Astrocyte of the spinal cord (primary cell): Measurements from ENCODE around the gene ADRB2.

Experiments
- DNase-seq: peaks from one replicate; pipeline ENCODE4 v3.0.0; 2011; ENCODE audit warnings: low read depth, low spot score
- H3K4me3 ChIP-seq: 2 replicates; pipeline ENCODE4 v1.5.1; 2011; ENCODE audit warnings: low read depth, mild to moderate bottlenecking, low read length, moderate library complexity
- in situ Hi-C: cut with HindIII; loops from 2 replicates; pipeline ENCODE4 v1.10.0; 2017; ENCODE audit warnings: low sequenced_read_pairs
- TF ChIP-seq, protein P1 (sequence below): IDR thresholded peaks from 2 replicates; pipeline ENCODE4 v1.5.1; 2012; ENCODE audit warnings: low read depth, mild to moderate bottlenecking, low read length, inconsistent platforms

ADRB2 gene

DNA sequence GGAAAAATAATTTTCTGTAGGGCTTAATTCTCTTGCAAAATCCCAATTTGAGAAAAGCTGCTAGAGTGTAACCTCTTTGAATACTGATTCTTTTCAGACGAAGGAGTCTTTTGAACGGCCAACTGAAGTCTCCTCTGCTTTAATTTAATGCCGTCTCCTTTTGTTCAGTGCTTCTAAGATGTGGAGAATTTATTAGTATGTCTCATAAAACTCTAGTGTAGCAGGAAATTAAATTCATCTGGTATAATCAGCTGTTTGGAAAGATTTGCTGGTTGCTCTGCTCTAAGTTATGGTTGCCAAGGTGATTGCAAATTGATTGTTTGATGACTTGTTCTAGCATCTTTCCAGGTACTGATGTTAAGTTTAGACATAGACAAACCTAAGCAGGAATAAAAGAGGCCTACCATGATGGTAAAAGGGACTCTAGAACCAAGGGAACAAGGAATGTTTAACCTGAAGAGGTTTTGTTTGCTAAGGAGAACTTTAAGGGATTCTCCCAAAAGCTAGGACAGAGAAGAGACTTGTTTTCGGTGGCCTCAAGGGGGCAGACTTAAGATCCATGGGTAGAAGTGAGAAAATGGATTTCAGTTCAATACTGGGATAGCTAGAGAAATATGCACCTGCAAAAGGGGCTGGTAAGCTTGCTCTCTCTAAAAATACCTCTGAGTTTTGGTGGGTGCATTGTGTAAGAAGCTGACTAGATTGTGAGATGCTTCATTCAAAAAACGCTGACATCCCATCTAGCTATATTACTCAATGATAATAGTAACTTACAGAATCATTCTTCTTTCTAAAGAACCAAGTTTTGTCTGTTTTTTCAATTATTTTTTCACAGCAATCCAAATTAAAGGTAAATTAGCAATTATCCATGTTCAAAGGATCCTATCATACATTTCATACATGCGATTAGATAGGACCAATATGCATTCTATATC, 5.7 kb upstream of the ADRB2 start:
- in situ Hi-C loops = no loop called here
- TF ChIP-seq, protein P1, sequence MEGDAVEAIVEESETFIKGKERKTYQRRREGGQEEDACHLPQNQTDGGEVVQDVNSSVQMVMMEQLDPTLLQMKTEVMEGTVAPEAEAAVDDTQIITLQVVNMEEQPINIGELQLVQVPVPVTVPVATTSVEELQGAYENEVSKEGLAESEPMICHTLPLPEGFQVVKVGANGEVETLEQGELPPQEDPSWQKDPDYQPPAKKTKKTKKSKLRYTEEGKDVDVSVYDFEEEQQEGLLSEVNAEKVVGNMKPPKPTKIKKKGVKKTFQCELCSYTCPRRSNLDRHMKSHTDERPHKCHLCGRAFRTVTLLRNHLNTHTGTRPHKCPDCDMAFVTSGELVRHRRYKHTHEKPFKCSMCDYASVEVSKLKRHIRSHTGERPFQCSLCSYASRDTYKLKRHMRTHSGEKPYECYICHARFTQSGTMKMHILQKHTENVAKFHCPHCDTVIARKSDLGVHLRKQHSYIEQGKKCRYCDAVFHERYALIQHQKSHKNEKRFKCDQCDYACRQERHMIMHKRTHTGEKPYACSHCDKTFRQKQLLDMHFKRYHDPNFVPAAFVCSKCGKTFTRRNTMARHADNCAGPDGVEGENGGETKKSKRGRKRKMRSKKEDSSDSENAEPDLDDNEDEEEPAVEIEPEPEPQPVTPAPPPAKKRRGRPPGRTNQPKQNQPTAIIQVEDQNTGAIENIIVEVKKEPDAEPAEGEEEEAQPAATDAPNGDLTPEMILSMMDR = peak; percentile 77
- peak; percentile 40 for DNase-seq
- no peak overlapping the region for H3K4me3 ChIP-seq

DNA sequence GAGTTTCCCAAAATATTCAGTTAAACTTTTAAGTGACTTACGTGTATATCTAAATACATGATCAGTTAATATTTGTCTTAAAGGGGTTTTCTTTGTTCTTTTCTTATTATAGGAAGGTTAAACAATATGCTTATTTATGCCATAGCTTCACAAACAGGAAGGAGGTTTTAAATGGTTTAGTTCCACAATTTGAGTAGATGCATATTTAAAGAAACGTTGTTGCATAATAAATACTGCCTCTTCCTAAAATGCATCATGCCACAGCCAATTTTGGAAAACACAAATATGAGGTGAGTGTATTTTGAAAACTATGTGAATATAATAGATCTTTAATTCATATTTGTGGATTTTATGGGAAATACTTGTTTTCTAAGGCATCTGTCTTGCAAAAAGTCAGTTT, 2.5 kb upstream of the ADRB2 start:
- H3K4me3 ChIP-seq = no peak overlapping the region
- in situ Hi-C loops = no loop called here
- DNase-seq = no peak
- TF ChIP-seq, protein P1 = no peak

DNA sequence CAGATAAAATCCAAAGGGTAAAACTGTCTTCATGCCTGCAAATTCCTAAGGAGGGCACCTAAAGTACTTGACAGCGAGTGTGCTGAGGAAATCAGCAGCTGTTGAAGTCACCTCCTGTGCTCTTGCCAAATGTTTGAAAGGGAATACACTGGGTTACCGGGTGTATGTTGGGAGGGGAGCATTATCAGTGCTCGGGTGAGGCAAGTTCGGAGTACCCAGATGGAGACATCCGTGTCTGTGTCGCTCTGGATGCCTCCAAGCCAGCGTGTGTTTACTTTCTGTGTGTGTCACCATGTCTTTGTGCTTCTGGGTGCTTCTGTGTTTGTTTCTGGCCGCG, 727 bp upstream of the ADRB2 start:
- peak; percentile 14 for DNase-seq
- TF ChIP-seq, protein P1 = no peak
- H3K4me3 ChIP-seq = peak overlapping the region; percentile 69
- in situ Hi-C loops = no loop called here

DNA sequence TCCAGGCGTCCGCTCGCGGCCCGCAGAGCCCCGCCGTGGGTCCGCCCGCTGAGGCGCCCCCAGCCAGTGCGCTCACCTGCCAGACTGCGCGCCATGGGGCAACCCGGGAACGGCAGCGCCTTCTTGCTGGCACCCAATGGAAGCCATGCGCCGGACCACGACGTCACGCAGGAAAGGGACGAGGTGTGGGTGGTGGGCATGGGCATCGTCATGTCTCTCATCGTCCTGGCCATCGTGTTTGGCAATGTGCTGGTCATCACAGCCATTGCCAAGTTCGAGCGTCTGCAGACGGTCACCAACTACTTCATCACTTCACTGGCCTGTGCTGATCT, 294 bp downstream of the ADRB2 start:
- H3K4me3 ChIP-seq = peak overlapping the region; percentile 69
- in situ Hi-C loops = no loop called here
- TF ChIP-seq, protein P1 = no peak
- DNase-seq = no peak

DNA sequence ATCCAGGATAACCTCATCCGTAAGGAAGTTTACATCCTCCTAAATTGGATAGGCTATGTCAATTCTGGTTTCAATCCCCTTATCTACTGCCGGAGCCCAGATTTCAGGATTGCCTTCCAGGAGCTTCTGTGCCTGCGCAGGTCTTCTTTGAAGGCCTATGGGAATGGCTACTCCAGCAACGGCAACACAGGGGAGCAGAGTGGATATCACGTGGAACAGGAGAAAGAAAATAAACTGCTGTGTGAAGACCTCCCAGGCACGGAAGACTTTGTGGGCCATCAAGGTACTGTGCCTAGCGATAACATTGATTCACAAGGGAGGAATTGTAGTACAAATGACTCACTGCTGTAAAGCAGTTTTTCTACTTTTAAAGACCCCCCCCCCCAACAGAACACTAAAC, 1.3 kb downstream of the ADRB2 start:
- peak overlapping the region; percentile 30 for H3K4me3 ChIP-seq
- in situ Hi-C loops = no loop called here
- TF ChIP-seq, protein P1 = no peak
- DNase-seq = peak; percentile 27

DNA sequence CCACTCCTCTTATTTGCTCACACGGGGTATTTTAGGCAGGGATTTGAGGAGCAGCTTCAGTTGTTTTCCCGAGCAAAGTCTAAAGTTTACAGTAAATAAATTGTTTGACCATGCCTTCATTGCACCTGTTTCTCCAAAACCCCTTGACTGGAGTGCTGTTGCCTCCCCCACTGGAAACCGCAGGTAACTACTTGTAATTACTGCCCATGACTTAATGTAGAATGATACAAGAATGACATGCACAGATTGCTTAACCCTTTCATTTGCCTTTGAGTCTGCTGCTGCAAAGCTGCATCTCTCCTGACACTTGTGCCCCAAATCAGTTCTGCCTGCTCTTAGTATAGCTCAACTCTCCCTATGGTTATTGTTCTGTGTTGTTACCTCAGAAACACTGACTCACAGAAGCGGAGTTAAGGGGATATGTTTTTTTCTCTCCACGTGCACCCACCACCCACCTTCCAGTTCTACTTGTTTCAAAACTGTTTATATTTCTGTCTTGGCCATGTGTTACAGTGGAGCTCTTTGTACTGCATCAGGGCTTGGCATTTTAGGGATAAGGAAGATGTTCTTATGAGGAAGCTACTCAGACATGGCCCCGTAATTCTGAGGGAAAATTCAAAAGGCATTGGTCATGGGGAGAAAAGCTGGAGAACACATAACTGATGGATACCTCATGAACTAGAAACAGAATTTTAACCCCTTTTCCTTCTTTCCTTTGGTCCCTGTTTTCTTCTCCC, 2.3 kb downstream of the ADRB2 start:
- TF ChIP-seq, protein P1 = no peak
- DNase-seq = peak; percentile 27
- in situ Hi-C loops = no loop called here
- H3K4me3 ChIP-seq = peak overlapping the region; percentile 30
